H54 (cell line): ENCODE results near the gene MASP2.
"Not testable (repeated sequence)": the region's sequence is repeated elsewhere in the genome, so short reads cannot be mapped to it uniquely, and the experiment has no call there.

Experiments
- DNase-seq: peaks from one replicate; pipeline ENCODE4 v3.0.0; 2011; ENCODE audit warnings: low spot score, mixed read lengths; ENCODE audit not compliant: insufficient read length
- FAIRE-seq: peaks from 3 replicates; lab custom pipeline; 2011; peaks lifted over from hg19 to GRCh38; lab: Jason Lieb, UNC
- POLR2A ChIP-seq: IDR thresholded peaks from 2 replicates; pipeline ENCODE4 v1.6.1; 2011; ENCODE audit warnings: low read depth, mild to moderate bottlenecking, low read length

MASP2 gene

GRCh38 chr1:11046625-11047365 is at the start of gene MASP2:
Gene MASP2 (minus strand): TSS chr1:11047239. CDS start chr1:11047207, 32 bp downstream.
- FAIRE-seq (no peak), DNase-seq (no peak)
- no peak for TF ChIP-seq POLR2A

- not testable (repeated sequence) for FAIRE-seq
Measured at GRCh38 chr1:11083784-11084183, 36.7 kb upstream of the MASP2 start.

DNA sequence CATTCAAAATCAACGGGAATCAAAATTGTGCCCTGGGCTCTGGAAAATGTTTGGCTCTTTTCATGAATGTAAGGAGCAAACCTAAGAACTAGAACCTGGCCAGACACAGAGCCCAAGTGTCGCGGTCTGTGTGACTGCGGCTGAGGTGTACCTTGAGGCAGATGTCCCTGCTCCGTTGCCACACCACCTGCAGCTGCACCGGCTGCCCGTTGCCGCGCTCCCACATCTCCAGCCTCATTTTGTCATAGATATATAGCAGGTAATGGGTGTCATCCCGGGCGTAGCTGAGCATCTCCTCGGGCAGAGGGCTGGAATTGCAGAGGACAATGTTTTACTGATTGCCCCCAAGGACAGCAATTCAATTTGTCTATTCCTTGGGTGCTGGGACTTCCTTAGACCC is 33.9 kb upstream of the MASP2 start:
- TF ChIP-seq POLR2A = no peak
- DNase-seq = no peak
- no peak for FAIRE-seq

More at GRCh38 chr1:11083784-11084183, 36.7 kb upstream of the MASP2 start:
- not testable (repeated sequence) for DNase-seq

GRCh38 chr1:11078631-11079030 is 31.6 kb upstream of the MASP2 start:
- TF ChIP-seq POLR2A = no peak
- peak; percentile 45 for FAIRE-seq
- no peak for DNase-seq

- not testable (repeated sequence) for FAIRE-seq, DNase-seq
Measured at GRCh38 chr1:11073398-11073797, 26.4 kb upstream of the MASP2 start.

GRCh38 chr1:11072216-11072917 is 25.3 kb upstream of the MASP2 start:
- FAIRE-seq = no peak
- TF ChIP-seq POLR2A = no peak
- no peak for DNase-seq

GRCh38 chr1:11071463-11072215 is 24.6 kb upstream of the MASP2 start:
- no peak for TF ChIP-seq POLR2A
- FAIRE-seq = no peak
- no peak for DNase-seq

GRCh38 chr1:11070876-11071275 is 23.8 kb upstream of the MASP2 start:
- DNase-seq = no peak
- FAIRE-seq = no peak
- TF ChIP-seq POLR2A = no peak

GRCh38 chr1:11068600-11069473 is 21.8 kb upstream of the MASP2 start:
- no peak for DNase-seq
- no peak for FAIRE-seq

DNA sequence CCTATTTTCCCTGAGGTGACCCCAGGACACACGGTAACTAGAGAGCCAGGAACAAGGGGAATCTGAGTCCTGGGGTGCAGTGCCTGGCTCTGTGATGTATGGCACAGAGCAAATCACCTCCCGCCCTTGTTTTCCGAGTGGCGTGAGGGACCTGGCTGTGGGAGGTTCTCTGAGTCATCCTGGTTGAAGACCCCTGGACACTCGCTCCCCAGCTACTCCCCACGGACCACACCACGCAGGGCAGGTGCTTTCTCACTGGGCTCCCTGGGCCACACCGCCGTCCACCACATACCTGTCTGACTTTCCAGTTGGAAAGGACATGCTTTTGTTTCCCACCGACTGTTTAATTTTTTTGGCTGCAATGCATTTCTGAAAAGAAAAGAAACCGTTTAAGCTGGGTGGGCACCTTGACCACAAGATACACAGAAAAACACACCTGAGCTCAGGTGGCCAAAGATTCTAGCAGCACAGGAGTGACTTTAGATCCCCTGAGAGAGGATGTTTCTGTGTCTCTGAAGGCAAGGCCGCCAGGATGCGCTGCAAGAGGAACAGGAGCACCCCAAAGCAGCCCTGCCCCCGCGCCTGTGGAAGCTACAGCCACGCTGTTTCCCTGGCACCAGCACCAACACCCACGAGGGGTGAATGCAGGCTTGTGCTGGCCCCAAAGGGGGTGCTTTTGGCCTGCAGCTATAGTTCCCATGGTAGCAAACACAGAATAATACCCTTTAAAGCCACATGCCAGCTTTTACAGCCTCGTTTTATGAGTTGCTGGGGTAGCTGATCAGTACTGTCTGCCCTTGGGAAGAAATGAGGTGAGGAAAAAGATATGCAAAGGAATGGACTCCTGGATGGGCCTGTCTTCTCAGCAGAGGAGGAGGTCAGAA is 20.9 kb upstream of the MASP2 start:
- TF ChIP-seq POLR2A = no peak
- no peak for FAIRE-seq

More at GRCh38 chr1:11068600-11069473, 21.8 kb upstream of the MASP2 start:
- no peak for TF ChIP-seq POLR2A

DNA sequence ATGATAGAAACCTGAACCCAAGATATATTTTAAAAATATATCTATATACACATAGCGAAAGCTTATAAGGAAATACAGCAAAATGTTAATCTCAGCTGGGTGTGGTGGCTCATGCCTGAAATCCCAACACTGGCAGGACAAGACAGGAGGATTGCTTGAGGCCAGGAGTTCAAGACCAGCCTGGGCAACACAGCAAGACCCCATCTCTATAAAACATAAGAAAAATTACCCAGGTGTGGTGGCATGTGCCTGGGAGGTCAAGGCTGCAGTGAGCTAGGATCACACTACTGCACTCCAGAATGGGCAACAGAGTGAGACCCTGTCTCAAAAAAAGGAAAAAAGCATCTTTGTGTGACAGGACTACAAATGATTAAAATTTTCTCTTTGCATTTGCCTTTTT is 18.8 kb upstream of the MASP2 start:
- no peak for FAIRE-seq
- no peak for DNase-seq
- no peak for TF ChIP-seq POLR2A

More for the DNA sequence above, 20.9 kb upstream of the MASP2 start:
- DNase-seq = no peak

GRCh38 chr1:11064942-11065341 is 17.9 kb upstream of the MASP2 start:
- DNase-seq (no peak), FAIRE-seq (no peak)
- TF ChIP-seq POLR2A = no peak

GRCh38 chr1:11063937-11064537 is 17.0 kb upstream of the MASP2 start:
- not testable (repeated sequence) for FAIRE-seq

More at GRCh38 chr1:11063937-11064537, 17.0 kb upstream of the MASP2 start:
- not testable (repeated sequence) for DNase-seq
